ENCODE measurements around the gene NKAPL. TPM values are rescaled to one million over a fixed set of nuclear protein-coding genes. Genes with fewer than 3 reads are reported as not detected.

The NKAPL gene
- under 1 TPM; 0.25 to 0.29 TPM for total RNA-seq

DNA sequence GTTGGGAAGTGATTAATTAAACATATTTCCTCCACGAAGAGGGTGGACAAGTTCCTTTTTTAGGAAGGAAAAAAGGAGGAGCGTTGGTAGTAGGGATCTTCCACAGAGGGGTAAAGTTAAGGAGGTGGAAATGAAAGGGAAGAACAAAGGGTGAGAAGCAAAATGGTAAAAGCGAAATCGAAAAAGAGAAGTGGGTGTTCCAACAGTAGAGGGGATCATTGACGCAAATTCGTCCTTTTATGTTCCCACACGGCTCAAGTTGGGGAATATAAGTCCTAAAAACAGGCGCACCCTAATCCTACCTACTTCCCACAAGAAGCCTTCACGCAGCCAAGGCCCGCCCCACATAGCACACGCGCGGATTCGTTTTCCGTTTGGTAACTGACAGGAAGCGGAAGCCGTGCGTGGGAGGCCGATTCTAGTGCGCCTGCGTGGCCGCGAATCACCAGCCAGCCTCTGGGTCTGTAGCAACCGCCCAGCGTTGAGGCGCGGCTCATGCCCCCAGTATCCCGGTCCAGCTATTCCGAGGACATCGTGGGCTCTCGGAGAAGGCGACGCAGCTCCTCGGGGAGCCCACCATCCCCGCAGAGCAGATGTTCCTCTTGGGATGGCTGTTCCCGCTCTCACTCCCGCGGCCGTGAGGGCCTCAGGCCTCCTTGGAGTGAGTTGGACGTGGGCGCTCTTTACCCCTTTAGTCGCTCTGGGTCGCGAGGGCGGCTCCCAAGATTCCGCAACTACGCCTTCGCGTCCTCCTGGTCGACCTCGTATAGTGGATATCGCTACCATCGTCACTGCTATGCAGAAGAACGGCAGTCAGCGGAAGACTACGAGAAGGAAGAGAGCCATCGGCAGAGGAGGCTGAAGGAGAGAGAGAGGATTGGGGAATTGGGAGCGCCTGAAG is at the start of gene NKAPL:
TSS of gene NKAPL (plus strand) at position 421 of the 901 bp plus-strand sequence. CDS start at position 496, 75 bp downstream.
- no peak within 1 kb of the TSS for H3K27ac ChIP-seq
- intact Hi-C loops (cut with DNase I), result loop anchor here (10.0 kb wide), 1 partner anchor 124 kb away; no protein-coding TSS in a partner anchor
- H3K9ac ChIP-seq (ENCODE audit: low read depth in 2 of 2, low read length in 2 of 2), result no peak within 1 kb of the TSS

GRCh38 chr6:28209753-28210535 is 49.2 kb upstream of the NKAPL start:
- H3K27ac ChIP-seq, result no peak overlapping the region
- intact Hi-C loops (cut with DNase I), result no loop called here
- H3K4me1 ChIP-seq, result no peaks in the 10 kb centered on the region
- H3K9me3 ChIP-seq, result no peaks in the 10 kb centered on the region
- peaks cover 36% of the 10 kb centered on the region for H3K27me3 ChIP-seq
- H3K36me3 ChIP-seq, result no peaks in the 10 kb centered on the region
- H3K4me3 ChIP-seq, result no peak overlapping the region
- no peak overlapping the region for H3K9ac ChIP-seq (ENCODE audit: low read depth in 2 of 2, low read length in 2 of 2)
- TF ChIP-seq, protein P1, sequence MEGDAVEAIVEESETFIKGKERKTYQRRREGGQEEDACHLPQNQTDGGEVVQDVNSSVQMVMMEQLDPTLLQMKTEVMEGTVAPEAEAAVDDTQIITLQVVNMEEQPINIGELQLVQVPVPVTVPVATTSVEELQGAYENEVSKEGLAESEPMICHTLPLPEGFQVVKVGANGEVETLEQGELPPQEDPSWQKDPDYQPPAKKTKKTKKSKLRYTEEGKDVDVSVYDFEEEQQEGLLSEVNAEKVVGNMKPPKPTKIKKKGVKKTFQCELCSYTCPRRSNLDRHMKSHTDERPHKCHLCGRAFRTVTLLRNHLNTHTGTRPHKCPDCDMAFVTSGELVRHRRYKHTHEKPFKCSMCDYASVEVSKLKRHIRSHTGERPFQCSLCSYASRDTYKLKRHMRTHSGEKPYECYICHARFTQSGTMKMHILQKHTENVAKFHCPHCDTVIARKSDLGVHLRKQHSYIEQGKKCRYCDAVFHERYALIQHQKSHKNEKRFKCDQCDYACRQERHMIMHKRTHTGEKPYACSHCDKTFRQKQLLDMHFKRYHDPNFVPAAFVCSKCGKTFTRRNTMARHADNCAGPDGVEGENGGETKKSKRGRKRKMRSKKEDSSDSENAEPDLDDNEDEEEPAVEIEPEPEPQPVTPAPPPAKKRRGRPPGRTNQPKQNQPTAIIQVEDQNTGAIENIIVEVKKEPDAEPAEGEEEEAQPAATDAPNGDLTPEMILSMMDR (IDR thresholded peaks at IDR 0.05), result no peak
- DNase-seq, result no peak

More for the DNA sequence above, at the start of gene NKAPL:
- Histone ChIP-seq H3K27me3 (no peaks in the 10 kb centered on the region), H3K4me3 (no peak within 1 kb of the TSS), H3K9me3 (no peaks in the 10 kb centered on the region), H3K36me3 (no peaks in the 10 kb centered on the region), H3K4me1 (no peaks in the 10 kb centered on the region)
- TF ChIP-seq, protein P1 (IDR thresholded peaks at IDR 0.05), result no peak
- peak; percentile 45 for DNase-seq

GRCh38 chr6:28211840-28212509 is 47.1 kb upstream of the NKAPL start:
- peaks cover 33% of the 10 kb centered on the region for H3K27me3 ChIP-seq
- H3K27ac ChIP-seq, result peak overlapping the region; percentile 46
- H3K9me3 ChIP-seq, result no peaks in the 10 kb centered on the region
- DNase-seq, result no peak
- H3K9ac ChIP-seq (ENCODE audit: low read depth in 2 of 2, low read length in 2 of 2), result peak overlapping the region in 1 of 2 donors; percentile 60
- no peaks in the 10 kb centered on the region for H3K36me3 ChIP-seq
- H3K4me1 ChIP-seq, result no peaks in the 10 kb centered on the region
- TF ChIP-seq, protein P1 (IDR thresholded peaks at IDR 0.05), result no peak
- intact Hi-C loops (cut with DNase I), result no loop called here
- H3K4me3 ChIP-seq, result no peak overlapping the region

DNA sequence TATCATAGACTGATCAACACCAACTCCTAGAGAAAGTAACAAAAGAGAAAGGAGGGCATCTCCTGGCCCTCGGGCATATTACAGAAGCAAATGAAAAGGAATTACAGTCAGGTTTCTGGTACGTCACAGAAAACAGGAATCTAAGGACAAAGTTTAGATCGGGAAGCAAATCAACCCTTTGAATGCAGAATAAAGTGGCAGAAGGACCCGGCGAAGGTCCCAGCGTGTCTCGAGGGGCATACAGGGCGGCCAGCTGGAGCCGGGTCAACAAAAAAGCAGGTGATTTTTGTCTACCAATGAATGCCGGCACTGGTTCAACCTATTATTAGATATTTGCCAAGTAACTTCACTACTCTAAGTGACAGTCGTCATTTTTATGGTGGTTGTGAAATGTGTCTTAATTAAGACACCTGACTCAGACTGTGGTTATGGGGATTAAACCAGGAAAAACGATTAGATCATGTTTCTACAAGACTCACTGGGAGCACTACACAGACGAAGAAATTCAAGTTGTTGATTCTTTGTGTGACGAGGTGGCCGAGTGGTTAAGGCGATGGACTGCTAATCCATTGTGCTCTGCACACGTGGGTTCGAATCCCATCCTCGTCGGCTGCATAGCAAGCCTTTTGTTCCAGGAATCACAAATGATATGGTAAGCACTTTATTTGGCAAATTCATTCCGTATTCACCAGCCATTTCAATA is 46.4 kb upstream of the NKAPL start:
- peaks cover 26% of the 10 kb centered on the region for H3K27me3 ChIP-seq
- peak overlapping the region; percentile 46 for H3K27ac ChIP-seq
- DNase-seq, result peak; percentile 78
- no peaks in the 10 kb centered on the region for H3K36me3 ChIP-seq
- H3K9me3 ChIP-seq, result no peaks in the 10 kb centered on the region
- H3K4me3 ChIP-seq, result peak overlapping the region; percentile 19
- H3K4me1 ChIP-seq, result no peaks in the 10 kb centered on the region
- peak overlapping the region in 1 of 2 donors; percentile 60 for H3K9ac ChIP-seq (ENCODE audit: low read depth in 2 of 2, low read length in 2 of 2)
- TF ChIP-seq, protein P1 (IDR thresholded peaks at IDR 0.05), result no peak
- intact Hi-C loops (cut with DNase I), result no loop called here

- Histone ChIP-seq H3K27me3 (peaks cover 26% of the 10 kb centered on the region), H3K9me3 (no peaks in the 10 kb centered on the region), H3K4me1 (no peaks in the 10 kb centered on the region), H3K36me3 (no peaks in the 10 kb centered on the region), H3K27ac (no peak overlapping the region), H3K4me3 (no peak overlapping the region), H3K9ac (ENCODE audit: low read depth in 2 of 2, low read length in 2 of 2) (no peak overlapping the region)
- intact Hi-C loops (cut with DNase I), result no loop called here
- no peak for DNase-seq
- TF ChIP-seq, protein P1 (IDR thresholded peaks at IDR 0.05), result no peak
Observed at GRCh38 chr6:28213213-28213523, 45.9 kb upstream of the NKAPL start.

Data from colonic mucosa (tissue), 4 donors.